HG03469 (cell line): ENCODE data around the gene HOXD10.

Experiments
- ATAC-seq: cut with Tn5 transposase; IDR thresholded peaks from one replicate; pipeline ENCODE4 v1.9.1; 2021; ENCODE audit warnings: mild to moderate bottlenecking, moderate library complexity, moderate number of reproducible peaks; ENCODE audit not compliant: unreplicated experiment

The HOXD10 gene

GRCh38 chr2:176132205-176133171 is 15.9 kb downstream of the HOXD10 start:
- ATAC-seq, result no peak

- ATAC-seq, result no peak
Observed at GRCh38 chr2:176133389-176133788, 16.8 kb downstream of the HOXD10 start.

DNA sequence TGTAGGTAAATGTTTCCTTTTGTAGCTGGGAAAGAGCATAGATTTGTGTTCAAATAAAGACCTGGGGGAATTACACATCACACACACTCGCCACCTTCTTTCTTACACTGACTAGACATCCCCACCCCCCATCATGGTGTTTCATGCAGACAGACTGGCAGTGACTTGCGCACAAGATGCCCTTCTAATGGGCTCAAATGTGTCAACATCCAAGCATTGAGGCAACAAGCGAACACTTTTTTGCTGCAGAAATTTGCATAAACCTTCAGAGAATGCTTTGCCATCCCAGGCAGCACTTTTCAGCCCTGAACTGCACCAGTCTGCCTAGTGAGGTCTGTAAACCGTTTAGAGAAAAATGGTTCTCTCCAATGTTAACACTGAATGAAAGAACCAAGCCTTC is 17.5 kb downstream of the HOXD10 start:
- ATAC-seq, result no peak

- ATAC-seq, result no peak
Observed at GRCh38 chr2:176135035-176135440, 18.5 kb downstream of the HOXD10 start.

GRCh38 chr2:176136374-176137251 is 20.0 kb downstream of the HOXD10 start:
- ATAC-seq, result no peak

- no peak for ATAC-seq
Observed at GRCh38 chr2:176137252-176137580, 20.6 kb downstream of the HOXD10 start.

- ATAC-seq, result no peak
Observed at GRCh38 chr2:176137906-176138305, 21.3 kb downstream of the HOXD10 start.

GRCh38 chr2:176138526-176138922 is 21.9 kb downstream of the HOXD10 start:
- no peak for ATAC-seq

- ATAC-seq, result no peak
Observed at GRCh38 chr2:176138923-176139660, 22.5 kb downstream of the HOXD10 start.

DNA sequence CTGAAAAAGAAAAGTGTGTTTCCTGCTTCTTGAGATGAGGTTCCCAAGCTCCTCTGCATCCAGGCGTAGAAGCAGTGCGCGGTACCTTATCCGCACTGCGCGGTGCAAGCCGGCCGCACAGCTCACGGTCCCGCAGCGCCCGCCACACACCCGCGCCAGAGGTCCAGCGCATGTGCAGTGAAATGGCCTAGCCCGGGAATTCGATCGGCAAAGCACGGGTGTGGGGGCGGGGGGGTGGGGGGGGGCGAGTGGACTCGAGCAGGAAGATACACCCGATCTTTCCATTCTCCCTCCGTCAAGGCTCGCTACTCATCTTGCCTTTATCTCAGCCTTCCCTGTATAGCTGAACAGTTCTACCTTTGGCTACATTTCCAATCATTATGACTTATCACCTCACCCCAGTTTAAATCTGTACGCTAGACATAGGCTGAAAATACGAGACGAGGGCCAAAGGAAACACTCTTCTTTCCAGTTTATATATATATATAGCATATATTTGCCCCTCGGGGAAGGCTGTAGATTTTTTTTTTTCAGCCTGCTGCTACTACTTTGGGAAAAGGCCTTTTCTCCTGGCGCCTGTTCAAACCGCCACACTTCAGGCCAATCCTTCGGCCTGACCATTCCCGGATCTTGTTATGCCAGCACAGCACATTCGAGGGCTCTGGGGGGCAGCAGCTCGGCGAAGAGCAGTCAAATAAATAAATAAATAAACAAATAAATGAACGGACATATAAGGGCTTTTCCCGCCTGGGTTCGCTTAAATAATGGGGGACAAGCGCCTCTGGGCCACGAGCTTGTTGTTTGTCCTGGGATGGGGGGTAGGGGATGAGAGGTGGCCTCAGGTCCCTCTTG is 23.3 kb downstream of the HOXD10 start:
- no peak for ATAC-seq

DNA sequence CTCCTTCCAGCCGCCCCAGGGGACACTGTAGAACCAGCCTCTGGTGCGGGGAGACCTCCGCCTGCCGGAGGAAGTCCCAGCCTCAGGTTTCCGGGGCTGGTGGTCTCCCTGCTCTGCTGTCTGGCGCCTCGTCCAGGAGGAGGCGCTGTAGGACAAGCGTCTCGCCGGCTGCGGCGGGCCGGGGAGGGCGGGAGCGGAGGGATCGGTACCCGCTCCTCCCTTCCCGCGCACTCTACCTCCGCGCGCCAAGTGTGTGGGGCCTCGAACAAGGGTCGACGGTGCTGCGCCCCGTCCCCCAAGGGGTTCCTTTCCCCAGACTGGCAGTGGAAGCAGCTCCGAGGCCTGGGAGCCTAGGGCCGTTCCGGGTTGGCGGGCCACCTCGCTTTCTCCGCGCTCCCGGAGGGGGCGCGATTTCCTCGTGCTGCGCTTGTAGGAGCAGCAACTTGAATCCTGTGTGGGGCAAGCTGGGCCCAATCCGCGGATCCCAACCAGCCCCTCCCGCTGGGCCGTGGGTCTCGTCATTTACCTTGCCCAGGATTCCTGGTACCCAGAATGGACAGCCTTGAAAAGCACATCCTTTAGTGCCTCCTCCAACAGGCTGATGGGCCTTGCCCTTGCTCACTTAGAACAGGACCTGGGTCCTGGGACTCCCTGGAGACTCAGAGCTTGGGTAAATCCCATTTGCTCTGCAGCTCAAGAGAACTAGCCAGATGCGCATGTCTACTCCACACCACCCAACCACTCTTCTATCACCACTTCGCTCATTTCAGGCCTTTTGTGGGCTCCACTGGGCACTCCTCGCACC is 24.1 kb downstream of the HOXD10 start:
- no peak for ATAC-seq

- no peak for ATAC-seq
Observed at GRCh38 chr2:176142281-176142680, 25.7 kb downstream of the HOXD10 start.

DNA sequence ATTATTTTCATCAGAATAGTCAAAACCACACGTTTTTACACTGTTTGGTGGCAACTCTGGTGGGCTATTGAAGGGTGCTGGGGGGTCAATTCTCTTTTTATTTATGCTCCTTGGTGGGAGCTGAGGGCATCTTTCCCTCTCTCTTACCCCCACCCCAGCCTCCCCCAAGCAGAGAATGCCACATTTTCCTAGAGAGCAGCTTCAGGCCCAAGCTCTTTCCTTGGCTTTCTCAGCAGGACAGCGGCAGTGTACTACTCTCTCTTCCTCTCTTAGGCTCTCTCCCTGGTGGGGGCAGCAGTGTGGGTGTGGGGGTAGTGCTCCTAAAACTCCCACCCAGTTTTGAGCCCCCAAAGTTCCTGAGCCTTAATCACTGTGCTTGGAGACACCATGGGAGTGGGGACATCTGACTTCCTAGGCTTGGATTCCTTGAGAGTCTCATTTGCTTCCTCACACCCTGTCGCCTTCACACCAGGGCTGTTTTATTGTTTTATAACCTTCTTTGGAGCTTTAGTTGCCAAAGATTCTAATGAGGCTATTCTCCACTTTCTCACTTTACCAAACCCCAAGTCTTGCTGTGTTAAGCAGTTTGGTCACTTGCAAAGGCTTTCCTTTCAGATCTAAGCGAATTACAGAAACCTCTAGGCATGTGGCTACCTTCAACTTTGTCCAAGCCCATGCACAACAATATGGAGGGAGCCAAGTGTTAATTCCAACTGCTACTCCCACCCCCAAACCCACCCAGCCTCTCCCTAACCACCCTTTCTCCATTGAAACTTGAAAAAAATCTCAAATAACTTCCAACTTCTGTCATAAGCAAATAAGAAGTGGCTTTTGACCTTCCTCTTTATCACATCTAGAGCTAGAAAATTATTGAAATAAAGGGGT is 28.7 kb downstream of the HOXD10 start:
- no peak for ATAC-seq

GRCh38 chr2:176146101-176146500 is 29.5 kb downstream of the HOXD10 start:
- ATAC-seq, result no peak

GRCh38 chr2:176146645-176147044 is 30.1 kb downstream of the HOXD10 start:
- no peak for ATAC-seq

DNA sequence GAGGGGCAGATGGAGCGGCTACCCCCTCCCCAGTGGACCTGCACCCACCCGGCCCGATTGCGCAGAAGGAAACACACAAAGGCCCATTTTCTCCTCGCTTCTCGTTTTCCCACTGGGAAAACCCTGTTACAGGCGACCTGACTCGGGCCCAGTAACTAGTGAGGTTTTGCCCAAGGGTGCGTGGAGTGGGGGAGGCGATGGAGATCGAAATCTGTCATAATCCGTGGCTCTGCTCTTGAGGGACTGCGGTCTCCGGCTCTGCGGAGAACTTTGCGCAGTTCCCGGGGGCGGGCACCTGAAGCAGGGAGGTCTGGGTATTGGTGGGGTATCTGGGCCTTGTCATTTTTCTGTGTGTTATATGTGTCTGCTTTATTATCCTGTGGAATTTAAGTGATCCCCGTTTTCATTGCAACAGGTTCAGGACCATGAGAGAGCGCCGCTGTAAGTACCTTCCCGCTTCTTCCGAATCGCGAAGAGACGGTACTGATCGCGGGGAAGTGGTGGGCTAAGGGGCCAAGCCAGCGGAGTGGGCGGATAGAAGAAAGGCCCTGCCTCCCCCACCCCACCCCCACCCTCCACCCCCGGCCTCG is 30.7 kb downstream of the HOXD10 start:
- no peak for ATAC-seq

DNA sequence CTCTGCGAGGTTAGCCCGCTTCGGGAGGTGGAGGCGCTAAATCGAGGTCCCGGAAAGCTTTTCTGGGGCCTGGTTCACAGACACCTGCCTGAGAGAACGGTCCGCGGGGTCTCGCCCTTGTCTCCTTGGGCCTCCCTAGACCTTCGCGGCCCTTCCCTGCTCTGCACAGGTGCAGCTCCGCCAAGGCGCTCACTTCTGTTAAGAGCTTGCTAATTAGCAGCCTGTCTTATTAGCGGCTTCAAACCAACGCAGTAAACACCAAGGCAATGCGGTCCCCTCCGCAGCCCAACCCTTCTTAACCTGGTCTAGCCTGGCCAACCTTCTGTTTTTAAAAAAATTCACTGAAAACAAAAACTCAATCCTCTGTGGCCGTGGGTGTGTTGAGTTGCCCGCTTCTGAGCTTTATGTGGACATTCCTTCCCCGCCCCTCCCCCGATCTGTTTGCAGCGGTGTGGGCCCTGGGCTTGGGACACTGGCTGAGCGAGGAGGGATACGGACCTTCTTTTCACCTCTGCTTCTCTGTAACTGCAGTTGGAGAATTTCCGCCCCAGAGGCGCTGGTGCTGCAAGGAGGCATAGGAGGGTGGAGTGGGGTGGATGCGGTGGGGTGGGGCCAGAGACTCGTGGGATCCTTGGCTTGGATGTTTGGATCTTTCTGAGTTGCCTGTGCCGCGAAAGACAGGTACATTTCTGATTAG is 31.4 kb downstream of the HOXD10 start:
- ATAC-seq, result no peak
